ENCODE results near the gene MOB3A. TPM values are rescaled to one million over a fixed set of nuclear protein-coding genes. Genes with fewer than 3 reads are reported as not detected.

Gene MOB3A
- total and polyA plus RNA-seq, 2 of the 8 experiments (the other 6 are each of a cell fraction or from before 2014, with no cell fraction given), result 9.2 to 9.6 TPM

GRCh38 chr19:2115324-2115723 is 19.2 kb upstream of the MOB3A start (continued):
- TF ChIP-seq POU5F1 (IDR thresholded peaks at IDR 0.05; ENCODE audit: low read depth, low read length), result no peak
- no peak for TF ChIP-seq CBX5 (IDR thresholded peaks at IDR 0.05; ENCODE audit: low read depth, low read length)

All from H1 (cell line).